ENCODE data around the gene TP63.

DNA sequence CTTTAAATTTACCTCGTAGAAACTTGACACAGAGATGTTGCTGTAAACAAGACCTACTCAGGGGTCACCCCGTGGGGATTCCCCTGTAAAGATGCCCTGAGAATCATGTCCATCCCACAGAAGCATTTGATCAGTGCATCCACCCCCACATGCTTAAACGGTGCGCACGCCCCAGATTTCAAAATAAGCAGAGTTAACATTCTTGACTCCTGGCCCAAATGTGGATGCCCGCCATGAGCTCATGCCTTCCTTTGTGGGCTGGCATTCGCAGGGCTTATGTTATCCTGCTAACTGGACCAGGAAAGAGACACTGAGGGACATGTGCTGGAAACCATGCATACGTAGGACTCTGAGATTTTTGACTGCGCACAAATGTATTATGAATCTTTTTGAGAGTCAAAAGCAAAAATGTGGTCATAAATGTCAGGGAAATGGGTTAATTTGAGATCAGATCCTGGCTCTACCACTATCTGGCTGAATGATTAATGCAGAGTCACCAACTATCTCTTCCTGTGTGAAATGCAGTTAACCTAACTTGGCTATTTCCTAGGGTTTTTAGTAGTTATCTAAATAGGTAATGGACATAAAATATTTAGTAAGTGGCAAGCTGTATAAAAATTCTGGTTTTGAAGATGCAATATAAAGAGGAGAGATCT, 9.1 kb upstream of the TP63 start:
- TF ChIP-seq, protein P1, sequence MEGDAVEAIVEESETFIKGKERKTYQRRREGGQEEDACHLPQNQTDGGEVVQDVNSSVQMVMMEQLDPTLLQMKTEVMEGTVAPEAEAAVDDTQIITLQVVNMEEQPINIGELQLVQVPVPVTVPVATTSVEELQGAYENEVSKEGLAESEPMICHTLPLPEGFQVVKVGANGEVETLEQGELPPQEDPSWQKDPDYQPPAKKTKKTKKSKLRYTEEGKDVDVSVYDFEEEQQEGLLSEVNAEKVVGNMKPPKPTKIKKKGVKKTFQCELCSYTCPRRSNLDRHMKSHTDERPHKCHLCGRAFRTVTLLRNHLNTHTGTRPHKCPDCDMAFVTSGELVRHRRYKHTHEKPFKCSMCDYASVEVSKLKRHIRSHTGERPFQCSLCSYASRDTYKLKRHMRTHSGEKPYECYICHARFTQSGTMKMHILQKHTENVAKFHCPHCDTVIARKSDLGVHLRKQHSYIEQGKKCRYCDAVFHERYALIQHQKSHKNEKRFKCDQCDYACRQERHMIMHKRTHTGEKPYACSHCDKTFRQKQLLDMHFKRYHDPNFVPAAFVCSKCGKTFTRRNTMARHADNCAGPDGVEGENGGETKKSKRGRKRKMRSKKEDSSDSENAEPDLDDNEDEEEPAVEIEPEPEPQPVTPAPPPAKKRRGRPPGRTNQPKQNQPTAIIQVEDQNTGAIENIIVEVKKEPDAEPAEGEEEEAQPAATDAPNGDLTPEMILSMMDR (IDR thresholded peaks at IDR 0.05): no peak
- TF ChIP-seq POLR2A (IDR thresholded peaks at IDR 0.05): no peak
